SK-N-MC (cell line): Measurements from ENCODE around the gene MGAT4D.
"Not testable (repeated sequence)": the region's sequence is repeated elsewhere in the genome, so short reads cannot be mapped to it uniquely, and the experiment has no call there.

Experiments used
- DNase-seq: peaks from one replicate; pipeline ENCODE4 v3.0.0-alpha.2; 2011; ENCODE audit warnings: low read depth, low spot score
- H3K27ac ChIP-seq: fragments of 200-600 bp; sonication (generic); 2 replicates; pipeline ENCODE4 v1.5.1; 2016; ENCODE audit warnings: mixed run types
- H3K36me3 ChIP-seq: fragments of 200-600 bp; sonication (generic); 2 replicates; pipeline ENCODE4 v1.6.1; 2017; ENCODE audit warnings: antibody characterized with exemption, low read length, mixed read lengths; ENCODE audit not compliant: insufficient read depth
- H3K4me3 ChIP-seq: fragments of 200-600 bp; sonication (generic); 2 replicates; pipeline ENCODE4 v1.5.1; 2016
- H3K9ac ChIP-seq: fragments of 200-600 bp; sonication (generic); 2 replicates; pipeline ENCODE4 v1.8.0; 2017; ENCODE audit warnings: mixed run types, mixed read lengths; ENCODE audit not compliant: insufficient read length
- H3K9me3 ChIP-seq: fragments of 200-600 bp; sonication (generic); 2 replicates; pipeline ENCODE4 v1.6.1; 2017; ENCODE audit warnings: low read depth, mild to moderate bottlenecking, antibody characterized with exemption, low read length, moderate library complexity, mixed read lengths
- EZH2 ChIP-seq: fragments of 200-600 bp; sonication (generic); IDR thresholded peaks from one replicate; pipeline ENCODE4 v1.6.1; 2017; ENCODE audit warnings: antibody characterized with exemption
- FOXP2 ChIP-seq: optimal IDR thresholded peaks from 2 replicates; pipeline ENCODE3; 2011; ENCODE audit warnings: mild to moderate bottlenecking, moderate library complexity; ENCODE audit not compliant: insufficient read depth; ENCODE audit errors: extremely low read length, control extremely low read depth
- POLR2AphosphoS5 ChIP-seq: IDR thresholded peaks from 2 replicates; pipeline ENCODE4 v1.6.1; 2012; ENCODE audit warnings: mild to moderate bottlenecking, low read depth, low read length, borderline replicate concordance

Gene MGAT4D

DNA sequence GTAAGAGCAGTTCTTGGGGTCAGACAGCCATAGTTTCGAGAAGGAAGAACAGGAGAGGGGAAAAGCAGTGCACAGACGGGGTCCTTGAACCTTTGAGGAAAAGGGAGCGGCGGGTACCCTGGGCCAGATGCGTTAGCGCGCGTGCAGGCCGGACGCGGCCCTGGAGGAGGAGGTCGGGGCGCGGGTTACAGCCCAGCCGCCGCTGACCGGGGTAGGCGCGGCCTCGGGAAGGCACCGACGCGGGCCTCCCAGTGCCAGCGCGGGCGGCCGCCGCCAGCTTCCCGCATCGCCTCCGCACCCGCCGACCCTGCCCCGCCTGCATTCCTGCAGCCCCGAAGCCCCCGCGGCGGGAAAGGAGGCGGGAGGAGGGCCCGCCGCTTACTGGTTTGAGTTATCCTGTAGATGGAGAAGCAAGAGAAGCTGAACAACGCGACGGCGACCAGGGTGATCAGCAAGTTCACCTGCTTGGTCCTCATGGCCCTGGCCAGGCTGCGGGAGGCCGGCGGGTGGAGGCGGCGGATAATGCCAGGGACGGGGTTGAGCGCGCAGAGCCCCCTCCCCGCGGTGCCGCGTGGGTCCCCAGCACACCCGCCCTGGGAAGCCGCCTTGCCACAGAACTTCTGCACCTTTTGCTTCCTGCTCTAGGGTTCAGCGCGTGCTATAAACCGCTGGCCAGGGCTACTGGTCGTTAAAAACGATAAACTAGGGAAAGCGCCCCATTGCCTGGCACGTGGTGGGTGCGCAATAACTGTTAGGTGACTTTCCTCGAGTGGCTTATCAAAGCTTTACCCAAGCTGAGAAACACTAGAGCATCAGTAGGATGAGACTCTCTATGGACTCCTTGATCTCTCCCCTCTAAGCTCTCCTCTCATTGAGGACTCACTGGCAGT, at the start of gene MGAT4D:
Gene MGAT4D (minus strand): TSS at position 547 of the 890 bp plus-strand sequence. CDS start 71 bp downstream, at position 476.
- Histone ChIP-seq H3K27ac (no peak within 1 kb of the TSS), H3K4me3 (no peak within 1 kb of the TSS), H3K9ac (no peak within 1 kb of the TSS), H3K9me3 (no peaks in the 10 kb centered on the region), H3K36me3 (no peaks in the 10 kb centered on the region)
- DNase-seq = no peak
- TF ChIP-seq POLR2AphosphoS5 (no peak), EZH2 (no peak), FOXP2 (no peak)

DNA sequence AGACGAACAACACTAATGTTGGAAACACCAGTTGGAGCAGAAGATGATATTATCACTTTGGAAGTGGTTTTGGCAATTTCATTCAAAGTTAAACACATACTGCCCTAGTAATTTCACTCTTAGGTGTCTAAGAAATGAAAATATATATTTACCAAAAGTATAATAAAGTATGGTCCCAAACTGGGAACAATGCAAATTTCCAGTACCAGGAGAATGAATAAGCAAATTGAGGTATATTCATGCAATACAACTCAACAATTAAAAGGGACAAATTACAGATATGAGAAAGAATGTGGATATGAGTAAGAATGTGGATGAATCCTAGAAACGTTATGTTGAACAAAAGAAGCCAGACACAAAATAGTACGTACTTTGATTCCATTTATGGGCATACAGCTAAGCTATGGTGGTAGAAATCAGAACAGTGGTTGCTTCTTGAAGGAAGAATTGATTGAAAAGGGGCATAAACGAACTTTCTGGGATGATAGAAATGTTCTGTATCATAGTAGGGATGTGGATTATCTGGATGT, 35.9 kb upstream of the MGAT4D start:
- Histone ChIP-seq H3K9ac (no peak overlapping the region), H3K9me3 (no peaks in the 10 kb centered on the region), H3K36me3 (peaks cover 41% of the 10 kb centered on the region), H3K27ac (no peak overlapping the region), H3K4me3 (no peak overlapping the region)
- TF ChIP-seq POLR2AphosphoS5 (no peak), FOXP2 (no peak), EZH2 (no peak)
- no peak for DNase-seq

DNA sequence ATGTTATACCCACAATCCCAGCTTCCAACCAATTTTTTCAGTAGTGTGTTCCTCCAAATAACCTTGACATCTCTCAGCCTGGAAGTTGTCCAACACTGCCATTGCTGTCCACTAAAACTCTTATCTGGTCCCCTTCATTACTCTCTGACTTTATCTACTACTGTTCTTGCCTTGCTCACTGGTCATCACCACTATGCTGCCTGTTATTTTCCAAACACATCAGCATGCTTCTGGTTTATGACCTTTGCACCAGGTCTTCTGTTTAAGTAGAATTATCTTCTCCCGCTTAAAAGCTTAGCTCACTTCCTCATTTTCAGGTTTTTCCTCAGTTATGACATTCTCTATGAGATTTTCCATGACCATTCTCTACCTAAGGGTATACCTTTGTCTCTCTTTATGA, 31.3 kb upstream of the MGAT4D start:
- no peak overlapping the region for H3K4me3 ChIP-seq
- peaks cover 51% of the 10 kb centered on the region for H3K36me3 ChIP-seq
- no peak overlapping the region for H3K27ac ChIP-seq
- no peaks in the 10 kb centered on the region for H3K9me3 ChIP-seq
- TF ChIP-seq POLR2AphosphoS5 = no peak
- TF ChIP-seq EZH2 = no peak
- TF ChIP-seq FOXP2 = no peak
- no peak for DNase-seq
- no peak overlapping the region for H3K9ac ChIP-seq

DNA sequence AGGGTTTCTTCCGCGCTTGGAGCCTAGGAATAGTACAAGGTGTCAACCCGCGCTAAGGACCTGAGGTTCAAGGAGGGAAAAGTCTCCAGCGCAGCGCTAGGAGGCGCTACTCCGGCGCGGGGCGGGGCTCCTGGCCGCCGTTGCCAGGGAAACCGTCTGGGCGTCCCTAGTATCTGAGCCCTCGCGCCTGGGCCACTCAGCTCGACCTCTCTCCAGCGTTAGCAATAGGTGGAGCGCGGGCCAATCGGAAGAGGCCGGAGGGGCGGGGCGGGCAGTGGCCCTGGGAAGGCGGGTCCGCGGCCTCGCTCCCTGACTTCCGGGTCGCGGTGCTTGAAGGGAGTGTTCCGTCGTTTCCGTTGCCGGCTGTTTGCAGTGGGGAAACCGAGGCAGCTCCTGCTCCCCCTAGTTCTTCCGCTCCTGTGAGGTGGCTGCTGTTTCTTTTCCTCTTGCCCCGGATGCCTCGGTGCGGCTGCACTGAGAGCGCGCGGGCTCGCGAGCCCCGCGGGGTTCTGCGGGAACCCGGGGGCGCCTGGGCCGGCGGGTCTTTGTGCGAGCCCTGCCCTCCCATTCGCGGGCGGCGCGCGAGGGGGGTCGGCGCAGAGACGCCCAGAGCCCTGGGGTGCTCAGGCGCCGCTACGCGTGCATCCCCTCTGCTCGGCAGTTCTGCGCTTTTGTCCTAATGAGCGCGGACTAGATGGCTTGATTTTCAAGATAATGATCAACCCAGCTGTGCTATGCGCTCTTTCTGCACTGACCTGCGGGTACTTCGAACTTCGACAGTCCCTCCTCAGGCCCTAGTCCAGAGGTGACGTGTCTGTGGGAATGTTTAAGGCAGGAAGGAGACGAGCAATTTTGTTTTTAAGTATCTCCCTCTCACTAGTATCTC, 26.0 kb upstream of the MGAT4D start, which contains the start of gene ELMOD2:
Gene ELMOD2 (plus strand): TSS at position 312 of the 886 bp plus-strand sequence. CDS start 1,261 bp downstream, outside the sequence.
- H3K9ac ChIP-seq = peak within 1 kb of the TSS; percentile 90
- peak; percentile 87 for DNase-seq
- peak within 1 kb of the TSS; percentile 87 for H3K4me3 ChIP-seq
- no peaks in the 10 kb centered on the region for H3K9me3 ChIP-seq
- H3K27ac ChIP-seq = peak within 1 kb of the TSS; percentile 58; the same call in 1 of the 2 replicates
- TF ChIP-seq FOXP2 (peak; percentile 39), EZH2 (no peak), POLR2AphosphoS5 (peak; percentile 90)
- H3K36me3 ChIP-seq = peaks cover 25% of the 10 kb centered on the region

DNA sequence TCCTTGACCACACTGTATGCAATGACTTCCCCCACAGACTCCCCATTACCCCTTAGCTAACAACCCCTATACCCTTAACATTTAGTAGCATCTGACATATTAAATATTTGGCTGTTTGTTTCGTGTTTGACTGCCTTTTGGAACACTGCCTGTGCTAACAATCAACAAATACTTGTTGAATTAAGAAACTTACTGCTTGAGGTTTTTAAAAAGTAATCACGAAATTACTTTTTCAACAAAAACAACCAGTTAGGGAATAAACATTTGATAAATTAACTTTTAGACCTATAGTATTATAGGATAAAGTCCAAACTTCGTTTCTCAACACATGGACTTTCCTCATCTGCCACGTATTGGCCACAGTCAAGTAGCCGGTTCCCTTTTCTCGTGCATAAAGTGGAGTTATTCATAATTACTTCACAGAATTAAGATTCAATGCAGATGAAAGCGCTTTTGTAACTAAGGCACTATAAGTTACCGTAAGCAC, 25.3 kb upstream of the MGAT4D start:
- DNase-seq = no peak
- no peak overlapping the region for H3K27ac ChIP-seq
- no peaks in the 10 kb centered on the region for H3K9me3 ChIP-seq
- peaks cover 21% of the 10 kb centered on the region for H3K36me3 ChIP-seq
- no peak for TF ChIP-seq EZH2
- no peak for TF ChIP-seq FOXP2
- TF ChIP-seq POLR2AphosphoS5 = no peak
- H3K9ac ChIP-seq = peak overlapping the region; percentile 78
- peak overlapping the region; percentile 87 for H3K4me3 ChIP-seq

DNA sequence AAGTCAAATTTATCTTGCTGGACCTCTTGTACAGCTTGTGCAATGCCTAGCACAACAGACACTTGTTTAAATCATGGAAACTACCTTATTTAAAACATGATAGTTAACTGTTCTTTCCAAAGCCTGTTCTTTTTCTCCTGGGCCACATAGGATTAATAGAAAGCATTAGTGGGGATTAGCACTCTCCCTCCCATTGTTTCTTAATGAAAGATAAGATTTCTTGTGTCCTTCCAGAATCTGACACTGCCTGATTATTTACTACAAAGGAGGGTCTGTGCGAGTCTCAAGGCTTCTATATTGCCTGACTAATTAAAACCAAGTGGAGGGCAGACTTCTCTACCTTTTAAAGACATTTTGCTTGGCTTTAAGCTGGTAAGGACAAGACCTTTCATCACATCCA, 17.3 kb upstream of the MGAT4D start:
- no peak overlapping the region for H3K4me3 ChIP-seq
- no peak for TF ChIP-seq POLR2AphosphoS5
- TF ChIP-seq FOXP2 = no peak
- no peak for TF ChIP-seq EZH2
- DNase-seq = no peak
- no peak overlapping the region for H3K9ac ChIP-seq
- no peaks in the 10 kb centered on the region for H3K36me3 ChIP-seq
- H3K9me3 ChIP-seq = no peaks in the 10 kb centered on the region
- H3K27ac ChIP-seq = no peak overlapping the region

DNA sequence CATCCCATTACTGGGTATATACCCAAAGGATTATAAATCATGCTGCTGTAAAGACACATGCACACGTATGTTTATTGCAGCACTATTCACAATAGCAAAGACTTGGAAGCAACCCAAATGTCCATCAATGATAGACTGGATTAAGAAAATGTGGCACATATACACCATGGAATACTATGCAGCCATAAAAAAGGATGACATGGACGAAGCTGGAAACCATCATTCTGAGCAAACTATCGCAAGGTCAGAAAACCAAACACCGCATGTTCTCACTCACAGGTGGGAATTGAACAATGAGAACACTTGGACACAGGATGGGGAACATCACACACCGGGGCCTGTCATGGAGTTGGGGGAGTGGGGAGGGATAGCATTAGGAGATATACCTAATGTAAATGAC, 15.7 kb upstream of the MGAT4D start:
- not testable (repeated sequence) for H3K4me3 ChIP-seq, H3K9me3 ChIP-seq, H3K36me3 ChIP-seq, DNase-seq, H3K27ac ChIP-seq, H3K9ac ChIP-seq

DNA sequence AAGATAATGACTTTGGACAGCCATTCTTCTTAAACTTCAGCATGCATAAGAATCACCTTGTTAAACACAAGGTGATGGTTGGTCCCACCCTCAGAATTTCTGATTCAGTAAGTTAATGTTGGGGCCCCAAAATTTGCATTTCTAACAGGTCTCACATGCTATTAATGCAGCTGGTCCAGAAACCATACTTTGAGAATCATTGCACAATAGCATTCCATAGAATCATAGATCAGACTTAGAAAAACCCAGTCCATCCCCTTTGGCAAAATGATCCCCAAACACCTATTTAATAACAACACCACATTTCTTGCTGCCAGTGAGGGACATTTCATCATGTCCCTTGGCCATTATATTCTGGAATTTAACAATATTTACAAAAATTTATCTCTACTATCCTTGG, 6.2 kb upstream of the MGAT4D start:
- no peak for DNase-seq
- H3K27ac ChIP-seq = no peak overlapping the region
- no peaks in the 10 kb centered on the region for H3K9me3 ChIP-seq
- H3K36me3 ChIP-seq = no peaks in the 10 kb centered on the region
- H3K9ac ChIP-seq = no peak overlapping the region
- H3K4me3 ChIP-seq = no peak overlapping the region
- TF ChIP-seq POLR2AphosphoS5 (no peak), EZH2 (no peak), FOXP2 (no peak)
